ENCODE results near the gene TPCN1.

Gene TPCN1

DNA sequence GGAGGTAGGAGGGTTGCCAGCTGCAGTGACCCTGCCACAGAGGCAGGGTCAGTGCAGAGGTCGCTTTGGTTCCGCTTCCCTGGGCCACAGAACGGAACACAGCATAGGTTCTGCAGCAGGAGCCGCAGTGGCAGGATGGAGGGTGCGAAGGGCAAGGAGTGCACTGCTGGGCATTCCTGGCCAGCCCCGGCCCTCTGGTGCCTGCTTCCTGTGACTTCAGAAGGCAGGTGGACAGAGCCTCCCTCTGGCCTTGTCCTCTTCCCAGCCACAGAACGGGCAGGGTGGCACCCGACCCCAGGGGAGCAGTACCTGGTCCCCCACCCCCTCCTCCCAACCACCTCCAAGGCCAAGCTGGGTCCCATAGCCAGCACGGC is 75.9 kb downstream of the TPCN1 start (continued):
- no peak for TF ChIP-seq MEIS1 (CRISPR knock-in tag; IDR thresholded peaks at IDR 0.05; ENCODE audit: borderline replicate concordance)
- no peak for TF ChIP-seq PRDM1 (tag by site-specific recombination; IDR thresholded peaks at IDR 0.05)
- TF ChIP-seq GFI1B (tag by site-specific recombination; IDR thresholded peaks at IDR 0.05), result no peak
- no peak for TF ChIP-seq KLF17 (tag by site-specific recombination; IDR thresholded peaks at IDR 0.05)
- TF ChIP-seq ZNF645 (tag by site-specific recombination; IDR thresholded peaks at IDR 0.05), result no peak
- TF ChIP-seq ZNF114 (tag by site-specific recombination; IDR thresholded peaks at IDR 0.05), result no peak
- TF ChIP-seq ZXDB (tag by site-specific recombination; IDR thresholded peaks at IDR 0.05), result no peak

- no peak overlapping the region for H3K27ac ChIP-seq (ENCODE audit: extremely low read depth, low read depth, low read length)
- no peak overlapping the region for H3K4me3 ChIP-seq (ENCODE audit: low read depth, low read length)
Observed at GRCh38 chr12:113297621-113298471, 76.6 kb downstream of the TPCN1 start.

GRCh38 chr12:113298472-113298817 is 77.2 kb downstream of the TPCN1 start:
- Histone ChIP-seq H3K4me1 (ENCODE audit: control insufficient read depth, insufficient read depth, low read length) (peaks cover 5% of the 10 kb centered on the region; the same call in 1 of the 2 replicates), H3K36me3 (ENCODE audit: control insufficient read depth in 2 of 2, insufficient read depth in 1 of 2, low read length in 2 of 2) (peaks cover 0 to 9% of the 10 kb centered on the region in 2 experiments; a peak in 2 of 3 replicates), H3K4me3 (ENCODE audit: low read depth, low read length) (no peak overlapping the region), H3K27ac (ENCODE audit: extremely low read depth, low read depth, low read length) (no peak overlapping the region), H3K9me3 (ENCODE audit: control insufficient read depth, insufficient read depth, low read depth, low read length) (no peaks in the 10 kb centered on the region)
- ChIA-PET POLR2A (no interaction called here), CTCF (interaction anchor here (0.9 kb wide), 1 partner anchor 101 kb away, joined by 3 read pairs; no protein-coding TSS in a partner anchor)
- TF ChIP-seq, protein P1, sequence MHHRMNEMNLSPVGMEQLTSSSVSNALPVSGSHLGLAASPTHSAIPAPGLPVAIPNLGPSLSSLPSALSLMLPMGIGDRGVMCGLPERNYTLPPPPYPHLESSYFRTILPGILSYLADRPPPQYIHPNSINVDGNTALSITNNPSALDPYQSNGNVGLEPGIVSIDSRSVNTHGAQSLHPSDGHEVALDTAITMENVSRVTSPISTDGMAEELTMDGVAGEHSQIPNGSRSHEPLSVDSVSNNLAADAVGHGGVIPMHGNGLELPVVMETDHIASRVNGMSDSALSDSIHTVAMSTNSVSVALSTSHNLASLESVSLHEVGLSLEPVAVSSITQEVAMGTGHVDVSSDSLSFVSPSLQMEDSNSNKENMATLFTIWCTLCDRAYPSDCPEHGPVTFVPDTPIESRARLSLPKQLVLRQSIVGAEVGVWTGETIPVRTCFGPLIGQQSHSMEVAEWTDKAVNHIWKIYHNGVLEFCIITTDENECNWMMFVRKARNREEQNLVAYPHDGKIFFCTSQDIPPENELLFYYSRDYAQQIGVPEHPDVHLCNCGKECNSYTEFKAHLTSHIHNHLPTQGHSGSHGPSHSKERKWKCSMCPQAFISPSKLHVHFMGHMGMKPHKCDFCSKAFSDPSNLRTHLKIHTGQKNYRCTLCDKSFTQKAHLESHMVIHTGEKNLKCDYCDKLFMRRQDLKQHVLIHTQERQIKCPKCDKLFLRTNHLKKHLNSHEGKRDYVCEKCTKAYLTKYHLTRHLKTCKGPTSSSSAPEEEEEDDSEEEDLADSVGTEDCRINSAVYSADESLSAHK (tag by site-specific recombination; IDR thresholded peaks at IDR 0.05), result no peak
- TF ChIP-seq TRIM28 (IDR thresholded peaks at IDR 0.05; ENCODE audit: borderline replicate concordance, low read length) (no peak), RBAK (tag by site-specific recombination; IDR thresholded peaks at IDR 0.05) (no peak), GLIS1 (tag by site-specific recombination; IDR thresholded peaks at IDR 0.05) (no peak), SP7 (tag by site-specific recombination; IDR thresholded peaks at IDR 0.05) (no peak), ZBTB21 (tag by site-specific recombination; IDR thresholded peaks at IDR 0.05) (no peak), YY1 (tag by site-specific recombination; IDR thresholded peaks at IDR 0.05) (no peak), ZSCAN16 (tag by site-specific recombination; IDR thresholded peaks at IDR 0.05) (no peak), ZNF37A (tag by site-specific recombination; IDR thresholded peaks at IDR 0.05) (no peak), ZNF449 (tag by site-specific recombination; IDR thresholded peaks at IDR 0.05) (no peak)
- TF ChIP-seq, protein P2, sequence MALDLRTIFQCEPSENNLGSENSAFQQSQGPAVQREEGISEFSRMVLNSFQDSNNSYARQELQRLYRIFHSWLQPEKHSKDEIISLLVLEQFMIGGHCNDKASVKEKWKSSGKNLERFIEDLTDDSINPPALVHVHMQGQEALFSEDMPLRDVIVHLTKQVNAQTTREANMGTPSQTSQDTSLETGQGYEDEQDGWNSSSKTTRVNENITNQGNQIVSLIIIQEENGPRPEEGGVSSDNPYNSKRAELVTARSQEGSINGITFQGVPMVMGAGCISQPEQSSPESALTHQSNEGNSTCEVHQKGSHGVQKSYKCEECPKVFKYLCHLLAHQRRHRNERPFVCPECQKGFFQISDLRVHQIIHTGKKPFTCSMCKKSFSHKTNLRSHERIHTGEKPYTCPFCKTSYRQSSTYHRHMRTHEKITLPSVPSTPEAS (tag by site-specific recombination; IDR thresholded peaks at IDR 0.05), result no peak

More at GRCh38 chr12:113297621-113298471, 76.6 kb downstream of the TPCN1 start:
- H3K9me3 ChIP-seq (ENCODE audit: control insufficient read depth, insufficient read depth, low read depth, low read length), result no peaks in the 10 kb centered on the region
- no peak for TF ChIP-seq ZNF514 (tag by site-specific recombination; IDR thresholded peaks at IDR 0.05)
- TF ChIP-seq GLI4 (tag by site-specific recombination; IDR thresholded peaks at IDR 0.05), result no peak
- TF ChIP-seq, protein P3, sequence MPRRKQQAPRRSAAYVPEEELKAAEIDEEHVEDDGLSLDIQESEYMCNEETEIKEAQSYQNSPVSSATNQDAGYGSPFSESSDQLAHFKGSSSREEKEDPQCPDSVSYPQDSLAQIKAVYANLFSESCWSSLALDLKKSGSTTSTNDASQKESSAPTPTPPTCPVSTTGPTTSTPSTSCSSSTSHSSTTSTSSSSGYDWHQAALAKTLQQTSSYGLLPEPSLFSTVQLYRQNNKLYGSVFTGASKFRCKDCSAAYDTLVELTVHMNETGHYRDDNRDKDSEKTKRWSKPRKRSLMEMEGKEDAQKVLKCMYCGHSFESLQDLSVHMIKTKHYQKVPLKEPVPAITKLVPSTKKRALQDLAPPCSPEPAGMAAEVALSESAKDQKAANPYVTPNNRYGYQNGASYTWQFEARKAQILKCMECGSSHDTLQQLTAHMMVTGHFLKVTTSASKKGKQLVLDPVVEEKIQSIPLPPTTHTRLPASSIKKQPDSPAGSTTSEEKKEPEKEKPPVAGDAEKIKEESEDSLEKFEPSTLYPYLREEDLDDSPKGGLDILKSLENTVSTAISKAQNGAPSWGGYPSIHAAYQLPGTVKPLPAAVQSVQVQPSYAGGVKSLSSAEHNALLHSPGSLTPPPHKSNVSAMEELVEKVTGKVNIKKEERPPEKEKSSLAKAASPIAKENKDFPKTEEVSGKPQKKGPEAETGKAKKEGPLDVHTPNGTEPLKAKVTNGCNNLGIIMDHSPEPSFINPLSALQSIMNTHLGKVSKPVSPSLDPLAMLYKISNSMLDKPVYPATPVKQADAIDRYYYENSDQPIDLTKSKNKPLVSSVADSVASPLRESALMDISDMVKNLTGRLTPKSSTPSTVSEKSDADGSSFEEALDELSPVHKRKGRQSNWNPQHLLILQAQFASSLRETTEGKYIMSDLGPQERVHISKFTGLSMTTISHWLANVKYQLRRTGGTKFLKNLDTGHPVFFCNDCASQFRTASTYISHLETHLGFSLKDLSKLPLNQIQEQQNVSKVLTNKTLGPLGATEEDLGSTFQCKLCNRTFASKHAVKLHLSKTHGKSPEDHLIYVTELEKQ (tag by site-specific recombination; IDR thresholded peaks at IDR 0.05; ENCODE audit: borderline replicate concordance), result no peak
- no peak for TF ChIP-seq ZNF350 (tag by site-specific recombination; IDR thresholded peaks at IDR 0.05)
- ChIA-PET CTCF (interaction anchor here (0.9 kb wide), 1 partner anchor 101 kb away, joined by 3 read pairs; no protein-coding TSS in a partner anchor), POLR2A (no interaction called here)
- H3K4me1 ChIP-seq (ENCODE audit: control insufficient read depth, insufficient read depth, low read length), result peaks cover 5% of the 10 kb centered on the region; the same call in 1 of the 2 replicates
- peaks cover 0 to 9% of the 10 kb centered on the region in 2 experiments; a peak in 2 of 3 replicates for H3K36me3 ChIP-seq (ENCODE audit: control insufficient read depth in 2 of 2, insufficient read depth in 1 of 2, low read length in 2 of 2)

All from HEK293 (cell line).